Measurements from ENCODE around the gene ZFP36L2.
"Not testable (repeated sequence)": the region's sequence is repeated elsewhere in the genome, so short reads cannot be mapped to it uniquely, and the experiment has no call there.

The ZFP36L2 gene

GRCh38 chr2:43192744-43193651 is 33.4 kb downstream of the ZFP36L2 start:
- H3K4me3 ChIP-seq (ENCODE audit: low read length) = no peak overlapping the region
- DNase-seq (ENCODE audit: low read depth) = no peak
- TF ChIP-seq CTCF (conservative IDR thresholded peaks at IDR 0.05; ENCODE audit: low read depth, low read length) = no peak

GRCh38 chr2:43191947-43192516 is 34.4 kb downstream of the ZFP36L2 start:
- DNase-seq (ENCODE audit: low read depth) = no peak
- TF ChIP-seq CTCF (conservative IDR thresholded peaks at IDR 0.05; ENCODE audit: low read depth, low read length) = peak; percentile 25
- H3K4me3 ChIP-seq (ENCODE audit: low read length) = no peak overlapping the region

- DNase-seq (ENCODE audit: low read depth) = no peak
- H3K4me3 ChIP-seq (ENCODE audit: low read length) = no peak overlapping the region
- TF ChIP-seq CTCF (conservative IDR thresholded peaks at IDR 0.05; ENCODE audit: low read depth, low read length) = no peak
These were observed 35.9 kb downstream of the ZFP36L2 start for GRCh38 chr2:43190311-43191052.

GRCh38 chr2:43189861-43190260 is 36.5 kb downstream of the ZFP36L2 start:
- DNase-seq (ENCODE audit: low read depth); H3K4me3 ChIP-seq (ENCODE audit: low read length): not testable (repeated sequence)

- H3K4me3 ChIP-seq (ENCODE audit: low read length) = no peak overlapping the region
- DNase-seq (ENCODE audit: low read depth) = no peak
- no peak for TF ChIP-seq CTCF (conservative IDR thresholded peaks at IDR 0.05; ENCODE audit: low read depth, low read length)
These were observed 37.6 kb downstream of the ZFP36L2 start for GRCh38 chr2:43188561-43189386.

GRCh38 chr2:43186679-43187374 is 39.6 kb downstream of the ZFP36L2 start:
- no peak for TF ChIP-seq CTCF (conservative IDR thresholded peaks at IDR 0.05; ENCODE audit: low read depth, low read length)
- no peak for DNase-seq (ENCODE audit: low read depth)
- H3K4me3 ChIP-seq (ENCODE audit: low read length) = no peak overlapping the region

All from retinal pigment epithelial cell (primary cell).